HG03520 (cell line): ENCODE data around the gene SPRYD4.

Experiments
- ATAC-seq: cut with Tn5 transposase; IDR thresholded peaks from one replicate; pipeline ENCODE4 v1.9.1; 2021; ENCODE audit warnings: mild to moderate bottlenecking, moderate library complexity; ENCODE audit not compliant: unreplicated experiment

The SPRYD4 gene

DNA sequence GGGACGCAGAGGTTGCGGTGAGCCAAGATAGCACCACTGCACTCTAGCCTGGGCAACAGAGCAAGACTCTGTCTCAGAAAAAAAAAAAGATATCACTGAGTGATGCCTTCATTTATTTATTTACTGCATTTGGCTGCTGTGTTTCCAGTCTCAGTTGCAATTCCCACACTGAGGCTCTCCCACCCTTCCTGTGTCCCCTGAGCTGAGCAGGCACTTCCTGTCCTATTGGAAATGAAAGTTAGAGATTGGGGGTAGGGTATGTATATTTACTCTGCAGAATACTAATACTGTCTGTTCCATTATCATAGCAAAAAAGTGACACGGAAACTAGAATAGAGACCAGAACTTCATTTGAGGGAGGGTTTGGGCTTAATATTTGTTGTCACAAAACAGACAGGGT lies 51.7 kb downstream of the SPRYD4 start:
- ATAC-seq: no peak

DNA sequence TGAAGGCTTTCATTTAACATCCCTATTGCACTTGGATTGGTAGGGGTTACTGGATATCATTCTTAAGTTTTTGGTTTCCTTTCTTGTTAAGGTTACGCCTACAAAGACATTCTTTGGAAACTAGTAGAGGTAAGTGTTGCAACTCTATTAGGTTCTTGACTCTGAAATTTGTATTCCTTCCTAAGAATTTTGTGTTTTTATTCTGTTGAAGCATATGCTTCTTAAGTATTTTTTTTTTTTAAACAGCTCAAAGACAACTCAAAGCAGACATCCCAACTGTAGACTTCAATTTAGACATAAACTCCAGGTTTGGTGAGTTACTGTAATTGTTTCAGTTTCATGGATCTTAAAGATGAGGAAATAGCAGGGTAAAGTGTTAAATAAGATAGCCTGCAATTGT lies 52.1 kb downstream of the SPRYD4 start:
- no peak for ATAC-seq

DNA sequence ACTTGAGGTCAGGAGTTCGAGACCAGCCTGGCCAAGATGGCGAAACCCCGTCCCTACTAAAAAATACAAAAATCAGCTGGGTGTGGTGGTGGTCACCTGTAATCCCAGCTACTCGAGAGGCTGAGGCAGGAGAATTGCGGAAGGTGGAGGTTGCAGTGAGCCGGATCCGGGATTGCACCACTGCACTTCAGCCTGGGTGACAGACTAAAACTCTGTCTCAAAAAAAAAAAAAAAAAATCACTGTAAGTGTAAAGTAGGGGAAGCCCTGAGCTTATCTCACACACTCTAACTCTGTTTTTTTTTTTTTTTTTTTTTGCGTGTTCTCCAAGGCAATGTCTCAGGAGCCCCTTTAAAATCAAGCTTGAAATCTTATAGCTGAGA lies 52.8 kb downstream of the SPRYD4 start:
- no peak for ATAC-seq

DNA sequence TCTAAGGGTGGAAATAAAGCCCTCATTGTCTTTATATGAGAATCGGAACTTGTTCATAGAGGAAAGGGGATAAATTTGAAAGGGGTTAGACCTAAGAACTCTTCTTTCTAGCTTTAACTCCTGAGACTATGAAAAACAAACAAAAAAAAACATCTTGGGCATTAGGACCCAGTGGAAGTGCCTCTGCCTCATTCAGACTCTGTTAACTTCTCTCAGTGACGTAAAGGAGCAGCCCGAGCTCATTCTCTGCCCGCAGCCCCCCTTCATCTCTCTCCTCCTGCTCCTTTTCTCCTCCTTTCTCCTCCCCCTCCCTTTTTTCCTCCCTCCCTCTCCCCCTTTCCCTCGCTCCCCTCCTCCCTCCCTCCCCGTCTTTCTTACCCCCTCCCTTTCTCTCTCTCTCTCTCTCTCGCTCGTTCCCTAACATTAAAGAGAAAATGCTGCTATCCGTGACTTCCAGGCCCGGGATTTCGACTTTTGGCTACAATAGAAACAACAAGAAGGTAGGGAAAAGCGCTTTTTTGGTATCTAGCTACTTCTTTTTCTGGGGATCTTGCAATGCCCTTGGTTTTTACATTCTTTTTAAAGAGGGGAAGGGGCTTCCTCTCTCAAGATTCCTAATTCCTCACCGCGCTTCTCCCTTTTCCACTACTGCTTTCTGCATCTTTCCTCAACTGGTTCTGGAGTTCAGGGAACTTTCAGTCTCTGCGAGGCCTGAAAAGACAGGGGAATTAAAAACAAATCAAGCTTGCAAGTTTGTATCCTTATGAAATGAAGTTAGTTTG lies 53.4 kb downstream of the SPRYD4 start, which contains the start of gene RBMS2:
Gene RBMS2, plus strand, starts transcription at position 231 of the 782 bp plus-strand sequence. Its CDS starts 204 bp downstream, at position 435.
- ATAC-seq: peak; percentile 53

DNA sequence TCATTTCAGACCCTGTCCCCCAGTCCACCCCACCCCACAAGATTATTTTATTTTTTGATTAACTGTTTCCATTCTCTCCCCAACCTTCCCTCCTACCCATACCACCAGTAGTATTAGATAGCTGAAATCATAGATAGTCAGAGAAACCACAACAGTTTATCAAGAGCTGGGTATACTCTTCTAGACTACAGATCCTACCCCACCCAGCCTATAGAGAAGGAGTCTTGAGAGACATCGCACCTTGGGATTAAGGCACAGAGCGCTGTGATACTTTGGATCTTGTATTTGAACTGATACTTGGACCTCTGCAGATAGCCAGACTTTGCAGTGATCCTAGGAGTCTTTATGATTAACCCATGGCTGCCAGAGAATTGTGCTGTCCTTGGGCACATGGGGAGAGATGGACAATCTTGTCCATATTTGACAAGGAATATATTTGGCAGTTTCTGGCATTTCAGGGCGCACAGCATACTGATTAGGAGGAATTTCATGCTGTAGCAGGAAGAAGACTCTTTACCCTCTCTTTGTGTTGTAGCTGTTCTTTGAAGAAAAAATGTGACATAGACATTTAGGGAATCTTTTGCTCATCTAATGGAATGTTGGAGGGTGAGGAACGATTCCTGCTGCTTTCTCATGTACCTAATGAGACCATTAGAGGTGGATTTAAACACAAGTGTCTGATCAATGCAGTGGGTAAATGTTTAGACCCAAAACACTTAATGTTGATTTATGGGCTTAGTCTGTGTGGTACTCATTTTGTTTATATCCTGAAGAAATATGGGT lies 54.2 kb downstream of the SPRYD4 start:
- ATAC-seq: no peak

DNA sequence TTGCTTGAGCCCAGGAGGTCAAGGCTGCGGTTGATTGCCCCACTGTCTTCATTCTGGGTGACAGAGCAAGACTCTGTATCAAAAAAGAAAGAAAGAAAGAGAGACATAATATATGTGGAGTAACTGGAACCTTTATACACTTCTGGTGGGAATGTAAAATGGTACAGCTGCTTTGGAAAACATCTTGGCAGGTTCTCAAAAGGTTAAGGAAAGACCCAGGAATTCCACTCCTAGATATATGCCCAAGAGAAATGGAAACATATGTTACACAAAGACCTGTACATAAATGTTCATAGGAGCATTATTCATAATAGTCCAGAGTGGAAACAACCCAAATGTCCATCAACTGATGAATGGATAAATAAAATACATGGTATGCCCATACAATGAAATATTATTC lies 60.5 kb downstream of the SPRYD4 start:
- ATAC-seq: no peak
